Hippocampal formation (tissue), 2 donors: ENCODE data around the gene C4orf54.

Experiments used
- DNase-seq, 2 donors: peaks; one replicate each; lab custom pipeline; 2025; lab: John Stamatoyannopoulos, UW

Gene C4orf54

GRCh38 chr4:99657798-99658197 is at the start of gene C4orf54:
Gene C4orf54, minus strand, starts transcription at chr4:99657828. Its CDS starts 3,180 bp downstream, at chr4:99654648.
- DNase-seq: no peak

- no peak for DNase-seq
Observed at GRCh38 chr4:99705891-99706290, 48.3 kb upstream of the C4orf54 start.

DNA sequence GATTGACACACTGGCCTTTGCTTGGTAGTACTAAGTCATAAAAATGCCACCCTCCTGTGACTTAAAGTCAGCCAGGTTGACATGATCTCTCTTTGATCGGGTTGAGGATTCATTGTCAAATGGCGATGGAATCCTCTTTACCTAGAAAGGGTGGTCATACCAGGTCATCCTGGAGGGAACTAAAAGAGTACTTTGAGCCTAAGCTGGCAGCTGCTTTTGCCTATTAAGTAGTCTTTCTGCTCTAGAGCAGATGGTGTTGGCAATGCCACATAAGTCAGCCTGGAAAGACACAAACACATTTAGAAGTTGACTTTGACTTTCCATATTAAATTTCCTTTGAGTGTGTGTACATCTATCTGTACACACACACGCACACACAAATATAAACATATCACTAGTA is 39.2 kb upstream of the C4orf54 start:
- DNase-seq: no peak

- no peak for DNase-seq
Observed at GRCh38 chr4:99693140-99693539, 35.5 kb upstream of the C4orf54 start.

GRCh38 chr4:99690990-99691389 is 33.4 kb upstream of the C4orf54 start:
- no peak for DNase-seq

- DNase-seq: no peak
Observed at GRCh38 chr4:99690472-99690871, 32.8 kb upstream of the C4orf54 start.

DNA sequence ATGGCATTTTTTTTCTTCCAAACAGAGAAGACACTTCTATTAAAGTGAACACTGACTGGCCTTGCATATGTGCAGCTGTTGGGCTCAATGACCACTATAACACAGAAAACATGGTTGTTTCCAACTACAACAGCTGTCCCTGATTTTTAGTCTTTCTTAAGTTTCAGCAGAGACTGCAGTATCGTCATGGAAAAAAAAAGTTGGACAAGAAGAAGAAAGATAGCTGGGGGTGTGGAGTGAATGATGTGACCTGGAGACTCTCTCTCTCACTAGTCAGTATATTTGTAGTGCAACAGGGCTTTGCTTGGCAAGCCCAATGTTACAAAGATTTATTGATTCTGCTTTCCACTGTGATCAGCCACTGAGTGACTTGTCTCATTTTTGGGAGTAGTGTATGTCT is 29.5 kb upstream of the C4orf54 start:
- no peak for DNase-seq

DNA sequence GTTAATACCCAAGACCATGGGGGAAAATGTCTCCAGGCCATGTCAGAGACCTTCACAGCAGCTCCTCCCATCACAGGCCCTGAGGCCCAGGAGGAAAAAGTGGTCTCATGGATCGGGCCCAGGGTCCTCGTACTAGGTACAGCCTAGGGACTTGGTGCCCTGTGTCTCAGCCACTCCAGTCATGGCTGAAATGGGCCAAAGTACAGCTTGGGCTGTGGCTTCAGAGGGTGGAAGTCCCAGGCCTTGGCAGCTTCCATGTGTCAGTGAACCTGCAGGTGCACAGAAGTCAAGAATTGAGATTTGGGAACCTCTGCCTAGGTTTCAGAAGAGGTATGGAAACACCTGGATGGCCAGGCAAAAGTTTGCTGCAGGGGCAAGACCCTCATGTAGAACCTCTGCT is 27.6 kb upstream of the C4orf54 start:
- no peak for DNase-seq

- no peak for DNase-seq
Observed at GRCh38 chr4:99683895-99684294, 26.3 kb upstream of the C4orf54 start.

DNA sequence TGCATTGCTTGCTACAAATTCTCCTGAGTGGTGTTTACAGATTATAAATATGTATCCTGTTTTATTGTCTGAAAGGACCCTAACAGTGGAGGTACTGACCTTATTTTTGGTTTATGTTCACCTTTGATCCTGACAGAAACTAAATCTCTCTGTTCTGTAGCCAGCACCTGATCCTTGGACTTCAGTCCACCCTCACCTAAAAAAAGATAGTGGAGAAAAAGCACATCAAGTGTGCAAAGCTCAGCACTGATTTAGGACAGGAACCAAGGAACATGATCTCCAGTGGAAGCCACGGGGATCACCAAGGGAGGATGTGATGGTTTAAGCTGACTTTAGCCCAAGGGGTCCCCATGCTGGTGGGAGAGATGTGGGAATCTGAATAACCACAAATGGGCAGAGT is 22.3 kb upstream of the C4orf54 start:
- DNase-seq: no peak

- DNase-seq: no peak
Observed at GRCh38 chr4:99679204-99679603, 21.6 kb upstream of the C4orf54 start.

DNA sequence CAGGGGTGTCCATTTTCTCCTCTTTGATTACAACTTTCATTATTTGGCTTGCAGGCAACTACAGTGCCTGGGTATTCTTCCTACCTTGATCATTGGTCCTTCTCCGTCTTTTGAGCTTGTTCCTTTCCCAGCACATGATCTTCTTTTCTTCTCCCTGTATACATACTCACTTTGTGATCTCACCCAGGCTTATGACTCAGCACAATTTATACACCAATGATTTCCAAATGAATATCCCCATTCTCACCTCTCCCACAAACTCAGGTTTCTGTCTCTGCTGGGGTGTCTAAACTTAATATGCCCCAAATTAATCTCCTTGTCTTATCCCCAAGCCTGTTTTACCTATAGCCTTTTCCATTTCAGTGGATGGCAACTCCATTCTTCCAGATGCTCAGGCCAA is 19.5 kb upstream of the C4orf54 start:
- DNase-seq: no peak

DNA sequence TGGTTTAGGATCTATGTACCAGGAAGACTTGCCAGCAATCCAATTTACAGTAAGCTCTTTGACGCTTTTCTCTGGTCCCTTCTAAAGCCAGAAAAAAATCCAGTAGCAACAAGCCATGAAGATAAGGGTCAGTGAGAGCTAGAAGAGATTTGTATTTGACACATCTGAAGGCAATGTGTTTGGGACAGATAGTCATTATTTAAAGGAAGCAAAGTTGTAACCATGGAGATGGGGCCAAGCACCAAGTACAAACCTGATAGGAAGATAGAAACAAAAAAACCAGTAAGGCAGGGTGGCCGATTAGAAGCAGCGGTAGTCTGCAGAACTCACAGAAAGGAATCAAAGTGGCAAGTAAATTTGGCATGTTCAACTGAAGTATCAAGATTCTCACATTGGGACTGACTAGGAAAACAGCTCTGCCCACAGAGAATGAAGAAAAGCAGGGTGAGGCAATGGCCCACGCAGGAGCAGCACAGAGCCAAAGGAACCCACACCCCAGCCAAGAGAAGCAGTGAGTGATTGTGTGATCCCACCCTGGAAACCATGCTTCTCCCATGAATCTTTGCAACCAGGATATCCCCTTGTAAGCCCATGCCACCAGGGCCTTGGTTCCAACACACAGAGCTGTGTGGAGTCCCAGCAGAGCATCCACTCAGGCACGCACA is 12.9 kb upstream of the C4orf54 start:
- no peak for DNase-seq

DNA sequence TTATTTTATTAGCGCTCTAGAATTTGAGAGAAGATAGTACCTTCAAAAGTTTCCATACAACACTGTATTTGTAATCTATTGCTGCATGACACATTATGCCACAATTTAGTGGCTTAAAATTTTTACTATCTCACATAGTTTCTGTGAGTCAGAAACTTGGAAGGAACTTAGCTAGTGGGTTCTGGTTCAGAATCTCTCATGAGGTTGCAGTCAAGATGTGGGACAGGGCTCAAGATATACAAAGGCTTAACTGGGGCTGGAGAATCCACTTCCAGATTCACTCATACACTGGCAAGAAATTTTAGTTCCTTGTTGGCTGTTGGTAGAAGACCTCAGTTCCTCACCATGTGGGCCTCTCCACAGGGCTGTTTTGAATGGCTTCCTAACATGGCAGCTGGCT is 11.5 kb upstream of the C4orf54 start:
- DNase-seq: no peak

GRCh38 chr4:99668472-99668871 is 10.8 kb upstream of the C4orf54 start:
- no peak for DNase-seq

GRCh38 chr4:99665983-99666382 is 8.4 kb upstream of the C4orf54 start:
- DNase-seq: no peak

- no peak for DNase-seq
Observed at GRCh38 chr4:99664716-99665115, 7.1 kb upstream of the C4orf54 start.

DNA sequence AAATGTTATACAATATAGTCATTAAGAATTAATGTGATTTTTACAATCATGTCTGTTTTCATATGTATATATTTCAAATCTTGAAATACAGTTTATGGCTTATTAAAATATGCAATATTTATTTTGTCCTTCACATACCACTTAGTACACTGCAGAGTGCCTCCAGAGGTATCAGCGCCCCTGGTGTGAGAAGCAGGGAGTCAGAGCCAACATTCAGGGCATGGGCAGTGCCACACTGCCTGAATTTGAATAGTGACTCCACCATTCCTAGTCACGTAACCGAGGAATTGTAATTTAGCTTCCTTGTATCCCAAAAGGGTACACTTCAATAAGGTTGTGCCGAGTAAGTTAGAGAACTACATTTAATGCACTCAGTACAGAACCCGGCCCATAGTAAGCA is 4.3 kb upstream of the C4orf54 start:
- DNase-seq: no peak

- DNase-seq: no peak
Observed at GRCh38 chr4:99658666-99659065, 1.0 kb upstream of the C4orf54 start.

DNA sequence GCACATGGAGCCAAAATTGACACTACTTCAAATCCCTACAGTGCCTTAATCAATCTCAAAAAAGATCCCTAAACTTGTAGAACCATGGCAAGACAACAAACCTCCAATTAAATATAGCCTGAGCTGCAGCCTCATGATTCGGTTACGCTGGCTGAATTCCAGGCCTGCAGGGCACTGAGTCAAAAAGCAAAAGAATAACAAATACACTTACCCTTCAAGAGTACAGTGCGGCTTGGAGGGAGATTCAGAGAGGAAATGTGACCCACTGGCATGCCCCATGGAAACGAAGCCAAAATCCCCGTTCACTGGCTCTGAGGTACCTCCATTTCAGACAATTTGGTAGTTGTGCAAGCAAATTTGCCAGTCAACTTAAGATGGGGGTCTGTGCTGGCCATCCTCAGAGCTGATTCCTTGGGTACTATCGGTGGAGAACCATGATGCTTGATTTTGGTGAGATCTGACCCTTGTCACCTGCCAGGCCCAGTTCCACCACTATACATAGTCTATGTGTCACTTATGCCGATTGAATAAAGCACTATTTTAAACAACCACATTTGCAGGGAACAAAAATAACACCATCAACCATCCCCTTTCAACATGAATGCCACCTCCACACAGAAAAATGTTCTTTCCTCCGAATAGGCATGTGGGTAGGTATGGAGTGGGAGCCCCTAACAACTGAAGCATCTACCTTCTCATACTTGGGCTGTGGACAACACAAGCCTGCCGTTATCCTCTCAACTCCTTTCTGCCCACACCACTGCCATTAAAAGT is 2.1 kb downstream of the C4orf54 start:
- no peak for DNase-seq

GRCh38 chr4:99654361-99654761 is 3.3 kb downstream of the C4orf54 start:
- no peak for DNase-seq

- no peak for DNase-seq
Observed at GRCh38 chr4:99653916-99654315, 3.7 kb downstream of the C4orf54 start.

- no peak for DNase-seq
Observed at GRCh38 chr4:99652596-99653436, 4.8 kb downstream of the C4orf54 start.
